IPS DF 19.7 (cell line): ENCODE measurements around the gene MPHOSPH6.
"Not testable (repeated sequence)": the region's sequence is repeated elsewhere in the genome, so short reads cannot be mapped to it uniquely, and the experiment has no call there.

ENCODE experiments used
- DNase-seq: peaks from one replicate; pipeline ENCODE4 v3.0.0-alpha.2; 2013; ENCODE audit warnings: low read depth, low spot score

The MPHOSPH6 gene

DNA sequence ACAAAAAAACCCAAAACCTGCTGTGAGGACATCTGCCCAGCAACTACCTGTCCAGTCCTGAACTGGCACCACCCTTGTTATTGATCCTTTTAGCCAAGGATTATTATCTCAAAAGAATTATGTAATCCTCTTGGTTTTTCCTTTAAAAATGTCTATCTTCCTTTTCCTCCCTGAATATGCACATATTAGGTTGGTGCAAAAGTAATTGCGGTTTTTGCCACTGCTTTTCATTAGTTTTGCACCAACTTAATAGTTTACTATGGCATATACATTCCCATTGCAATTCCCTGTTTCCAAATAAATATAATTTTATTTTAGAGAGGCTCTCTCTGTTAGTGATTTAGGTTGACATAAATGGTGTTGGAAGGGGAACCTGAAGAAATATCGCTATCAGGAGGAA, 51.3 kb downstream of the MPHOSPH6 start:
- DNase-seq = no peak

GRCh38 chr16:82116535-82116934, 53.5 kb downstream of the MPHOSPH6 start:
- DNase-seq = no peak

DNA sequence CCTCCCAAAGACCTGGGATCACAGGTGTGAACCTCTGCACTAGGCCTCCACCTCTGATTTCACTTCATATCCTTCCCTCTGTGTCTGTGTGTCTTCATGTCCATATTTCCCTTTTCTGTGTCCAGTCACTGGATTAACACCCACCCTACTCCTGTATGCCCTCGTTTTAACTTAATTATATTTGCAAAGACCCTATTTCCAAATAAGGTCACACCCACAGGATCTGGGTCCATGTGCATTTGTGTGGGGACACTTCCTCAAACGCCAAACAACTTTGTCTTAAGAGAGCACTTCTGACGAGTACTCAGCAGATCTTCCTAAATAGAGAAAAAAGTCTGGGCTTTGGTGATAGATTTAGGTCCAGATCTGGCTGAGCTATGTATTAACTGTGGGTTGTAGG, 56.3 kb downstream of the MPHOSPH6 start:
- no peak for DNase-seq

- DNase-seq = no peak
Observed at GRCh38 chr16:82111944-82112343, 58.1 kb downstream of the MPHOSPH6 start.

- DNase-seq = not testable (repeated sequence)
Observed at GRCh38 chr16:82109266-82109665, 60.8 kb downstream of the MPHOSPH6 start.

- no peak for DNase-seq
Observed at GRCh38 chr16:82108774-82109173, 61.2 kb downstream of the MPHOSPH6 start.

DNA sequence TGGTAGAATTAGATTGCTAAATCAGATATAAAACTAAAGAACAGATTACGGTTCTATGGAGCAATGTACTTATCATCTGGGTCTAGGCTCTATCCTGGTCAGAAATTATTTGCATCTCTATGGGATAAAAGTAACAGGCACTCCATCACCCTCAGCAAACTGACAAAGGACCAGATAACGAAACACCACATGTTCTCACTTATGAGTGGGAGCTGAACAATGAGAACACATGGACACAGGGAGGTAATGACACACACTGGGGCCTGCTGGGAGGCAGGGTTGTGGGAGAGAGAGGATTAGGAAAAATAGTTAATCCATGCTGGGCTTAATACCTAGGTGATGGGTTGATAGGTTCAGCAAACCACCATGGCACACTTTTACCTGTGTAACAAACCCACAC, 61.9 kb downstream of the MPHOSPH6 start:
- no peak for DNase-seq

GRCh38 chr16:82105107-82105506, 64.9 kb downstream of the MPHOSPH6 start:
- no peak for DNase-seq
